Astrocyte of the spinal cord (primary cell): ENCODE results near the gene UGT3A1.

Experiments used
- DNase-seq: peaks from one replicate; pipeline ENCODE4 v3.0.0; 2011; ENCODE audit warnings: low read depth, low spot score
- H3K4me3 ChIP-seq: 2 replicates; pipeline ENCODE4 v1.5.1; 2011; ENCODE audit warnings: low read depth, mild to moderate bottlenecking, low read length, moderate library complexity
- in situ Hi-C: cut with HindIII; loops from 2 replicates; pipeline ENCODE4 v1.10.0; 2017; ENCODE audit warnings: low sequenced_read_pairs
- TF ChIP-seq, protein P1 (sequence below): IDR thresholded peaks from 2 replicates; pipeline ENCODE4 v1.5.1; 2012; ENCODE audit warnings: low read depth, mild to moderate bottlenecking, low read length, inconsistent platforms

UGT3A1 gene

DNA sequence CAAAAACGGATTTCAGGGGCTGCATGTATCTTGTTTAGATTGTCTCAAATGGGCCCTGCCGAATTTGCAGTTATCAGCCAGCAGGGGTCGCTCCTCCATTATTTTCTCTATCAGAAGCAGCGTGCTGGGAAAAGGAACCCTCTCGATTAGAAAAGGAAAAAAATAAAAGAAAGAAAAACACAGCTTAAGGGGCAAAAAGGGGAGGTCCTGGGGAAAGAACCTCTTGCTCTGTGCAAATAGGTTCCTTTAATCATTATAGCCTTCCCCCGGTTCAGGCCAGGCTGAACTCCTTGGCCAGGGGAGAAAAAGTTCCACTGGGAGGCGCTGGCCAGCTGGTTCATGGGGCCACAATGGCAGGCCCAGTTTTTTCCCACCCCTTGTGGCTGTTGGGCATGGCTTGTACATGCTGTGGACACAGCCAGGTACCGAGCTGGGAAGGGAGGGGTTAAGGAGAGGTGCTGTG lies 27.8 kb downstream of the UGT3A1 start:
- no peak overlapping the region for H3K4me3 ChIP-seq
- TF ChIP-seq, protein P1, sequence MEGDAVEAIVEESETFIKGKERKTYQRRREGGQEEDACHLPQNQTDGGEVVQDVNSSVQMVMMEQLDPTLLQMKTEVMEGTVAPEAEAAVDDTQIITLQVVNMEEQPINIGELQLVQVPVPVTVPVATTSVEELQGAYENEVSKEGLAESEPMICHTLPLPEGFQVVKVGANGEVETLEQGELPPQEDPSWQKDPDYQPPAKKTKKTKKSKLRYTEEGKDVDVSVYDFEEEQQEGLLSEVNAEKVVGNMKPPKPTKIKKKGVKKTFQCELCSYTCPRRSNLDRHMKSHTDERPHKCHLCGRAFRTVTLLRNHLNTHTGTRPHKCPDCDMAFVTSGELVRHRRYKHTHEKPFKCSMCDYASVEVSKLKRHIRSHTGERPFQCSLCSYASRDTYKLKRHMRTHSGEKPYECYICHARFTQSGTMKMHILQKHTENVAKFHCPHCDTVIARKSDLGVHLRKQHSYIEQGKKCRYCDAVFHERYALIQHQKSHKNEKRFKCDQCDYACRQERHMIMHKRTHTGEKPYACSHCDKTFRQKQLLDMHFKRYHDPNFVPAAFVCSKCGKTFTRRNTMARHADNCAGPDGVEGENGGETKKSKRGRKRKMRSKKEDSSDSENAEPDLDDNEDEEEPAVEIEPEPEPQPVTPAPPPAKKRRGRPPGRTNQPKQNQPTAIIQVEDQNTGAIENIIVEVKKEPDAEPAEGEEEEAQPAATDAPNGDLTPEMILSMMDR, result peak; percentile 34
- in situ Hi-C loops, result no loop called here
- no peak for DNase-seq

GRCh38 chr5:35960328-35960727 lies 30.9 kb downstream of the UGT3A1 start:
- TF ChIP-seq, protein P1, result no peak
- H3K4me3 ChIP-seq, result no peak overlapping the region
- DNase-seq, result no peak
- in situ Hi-C loops, result no loop called here

GRCh38 chr5:35956429-35956828 lies 34.8 kb downstream of the UGT3A1 start:
- no peak overlapping the region for H3K4me3 ChIP-seq
- DNase-seq, result no peak
- TF ChIP-seq, protein P1, result no peak
- in situ Hi-C loops, result no loop called here

- in situ Hi-C loops, result no loop called here
- no peak overlapping the region for H3K4me3 ChIP-seq
- DNase-seq, result no peak
- TF ChIP-seq, protein P1, result no peak
These were observed 37.0 kb downstream of the UGT3A1 start for GRCh38 chr5:35954175-35954574.

GRCh38 chr5:35947085-35947484 lies 44.1 kb downstream of the UGT3A1 start:
- DNase-seq, result no peak
- TF ChIP-seq, protein P1, result no peak
- in situ Hi-C loops, result no loop called here
- H3K4me3 ChIP-seq, result no peak overlapping the region

DNA sequence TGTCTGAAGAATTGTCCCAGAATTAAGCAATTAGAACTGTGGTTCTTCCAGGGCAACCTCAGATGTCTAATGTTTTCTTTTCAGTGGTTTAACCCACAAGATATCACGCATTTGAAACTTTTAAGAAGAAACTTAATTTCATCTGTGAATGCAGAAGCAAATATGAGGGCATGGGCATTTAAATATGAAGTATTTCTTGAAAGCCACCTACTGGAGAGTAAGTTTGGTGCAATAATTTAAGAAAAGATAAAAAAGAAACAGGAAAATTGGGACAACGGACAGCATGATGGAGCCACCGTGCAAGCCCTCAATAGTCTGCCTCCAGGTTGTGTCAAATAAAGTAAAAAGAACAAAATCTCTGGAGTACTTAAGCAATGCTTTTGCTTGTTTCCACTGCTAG lies 51.6 kb downstream of the UGT3A1 start:
- in situ Hi-C loops, result no loop called here
- TF ChIP-seq, protein P1, result no peak
- no peak for DNase-seq
- no peak overlapping the region for H3K4me3 ChIP-seq
